Activated T-cell treated with anti-CD3 and anti-CD28 coated beads, Interleukin-2, amount 50 U/mL, for 48 hours (primary cell): ENCODE measurements around the gene MAML3.

Experiments used
- DNase-seq, 2 experiments: peaks; one replicate each; pipeline ENCODE4 v3.0.0-alpha.2; 2020

Gene MAML3

GRCh38 chr4:139915037-139915436 is 238.9 kb downstream of the MAML3 start:
- no peak for DNase-seq

GRCh38 chr4:139913995-139914598 is 239.9 kb downstream of the MAML3 start:
- DNase-seq: no peak

GRCh38 chr4:139913398-139913990 is 240.5 kb downstream of the MAML3 start:
- DNase-seq: no peak

- no peak for DNase-seq
These were observed 241.5 kb downstream of the MAML3 start for GRCh38 chr4:139912445-139912844.

GRCh38 chr4:139910106-139910505 is 243.9 kb downstream of the MAML3 start:
- no peak for DNase-seq

GRCh38 chr4:139908636-139909437 is 245.1 kb downstream of the MAML3 start:
- DNase-seq: no peak

- DNase-seq: no peak
These were observed 246.8 kb downstream of the MAML3 start for GRCh38 chr4:139907001-139907809.

- DNase-seq: no peak
These were observed 248.5 kb downstream of the MAML3 start for GRCh38 chr4:139905489-139905888.

- no peak for DNase-seq
These were observed 249.6 kb downstream of the MAML3 start for GRCh38 chr4:139904406-139904805.

- no peak for DNase-seq
These were observed 250.1 kb downstream of the MAML3 start for GRCh38 chr4:139903845-139904244.

GRCh38 chr4:139902321-139903320 is 251.4 kb downstream of the MAML3 start:
- no peak for DNase-seq

- no peak for DNase-seq
These were observed 252.3 kb downstream of the MAML3 start for GRCh38 chr4:139901531-139902320.

GRCh38 chr4:139900964-139901376 is 253.0 kb downstream of the MAML3 start:
- no peak for DNase-seq

- DNase-seq: no peak
These were observed 254.6 kb downstream of the MAML3 start for GRCh38 chr4:139899346-139899745.

- DNase-seq: no peak
These were observed 255.7 kb downstream of the MAML3 start for GRCh38 chr4:139898293-139898692.

- DNase-seq: no peak
These were observed 257.8 kb downstream of the MAML3 start for GRCh38 chr4:139896091-139896604.

GRCh38 chr4:139893801-139894200 is 260.2 kb downstream of the MAML3 start:
- no peak for DNase-seq

- DNase-seq: no peak
These were observed 260.8 kb downstream of the MAML3 start for GRCh38 chr4:139892973-139893736.

GRCh38 chr4:139890816-139891215 is 263.2 kb downstream of the MAML3 start:
- no peak for DNase-seq

GRCh38 chr4:139889901-139890300 is 264.1 kb downstream of the MAML3 start:
- no peak for DNase-seq
